Chondrocyte (in vitro differentiated cells): Measurements from ENCODE around the gene HIBADH. TPM values are rescaled to one million over a fixed set of nuclear protein-coding genes. Genes with fewer than 3 reads are reported as not detected.

Source experiments
- DNase-seq: peaks from one replicate; pipeline ENCODE4 v3.0.0; 2021; ENCODE audit warnings: mixed read lengths, low spot score
- H3K27ac Mint-ChIP-seq: one replicate; pipeline ENCODE4 v1.8.0; 2021; ENCODE audit warnings: mild to moderate bottlenecking, moderate library complexity, mixed read lengths; ENCODE audit not compliant: unreplicated experiment
- H3K27me3 Mint-ChIP-seq: 2 replicates; pipeline ENCODE4 v1.8.0; 2021; ENCODE audit warnings: low read depth, mixed read lengths
- H3K36me3 Mint-ChIP-seq: 2 replicates; pipeline ENCODE4 v1.8.0; 2021; ENCODE audit warnings: low read depth, mixed read lengths
- H3K4me1 Mint-ChIP-seq: 2 replicates; pipeline ENCODE4 v1.8.0; 2021; ENCODE audit warnings: low read depth, mild to moderate bottlenecking, mixed read lengths
- H3K4me3 Mint-ChIP-seq: one replicate; pipeline ENCODE4 v1.8.0; 2021; ENCODE audit warnings: mild to moderate bottlenecking, moderate library complexity, mixed read lengths; ENCODE audit not compliant: unreplicated experiment
- H3K9me3 Mint-ChIP-seq: 2 replicates; pipeline ENCODE4 v1.8.0; 2021; ENCODE audit warnings: low read depth, mixed read lengths
- total RNA-seq: library from RNA; stranded (reverse); gene quantifications from 3 replicates; pipeline ENCODE4 v1.2.1, GENCODE V29; 2021
- TF ChIP-seq, protein P1 (sequence below): fragments of 200-600 bp; sonication (generic); IDR thresholded peaks from 2 replicates; pipeline ENCODE4 v1.5.0; 2021; ENCODE audit warnings: antibody characterized with exemption, mild to moderate bottlenecking, moderate library complexity

Gene HIBADH
- total RNA-seq, 1 donor from 2014 or later, result 20.6 TPM

DNA sequence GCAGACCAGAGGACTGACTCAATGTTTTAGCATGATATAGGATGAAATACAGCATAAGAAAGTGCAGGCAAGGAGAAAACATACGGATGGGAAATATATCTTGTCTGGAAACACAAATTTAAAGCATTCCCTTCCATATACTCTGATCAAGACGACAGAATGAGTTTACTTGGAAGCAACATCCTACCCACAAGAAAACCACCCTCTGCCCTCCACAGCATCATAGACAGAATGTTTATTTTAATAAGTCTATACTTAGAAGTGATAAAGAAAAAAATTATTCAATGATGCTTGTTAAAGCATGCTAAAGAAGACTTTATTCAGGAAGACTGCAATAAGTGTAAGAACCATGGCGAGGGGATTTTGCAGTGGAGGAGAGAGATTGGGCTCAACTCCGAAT is 32.4 kb upstream of the HIBADH start:
- Mint-ChIP-seq H3K27ac (no peak overlapping the region), H3K36me3 (no peaks in the 10 kb centered on the region), H3K4me3 (no peak overlapping the region), H3K4me1 (no peaks in the 10 kb centered on the region), H3K9me3 (no peaks in the 10 kb centered on the region), H3K27me3 (no peaks in the 10 kb centered on the region)
- TF ChIP-seq, protein P1, sequence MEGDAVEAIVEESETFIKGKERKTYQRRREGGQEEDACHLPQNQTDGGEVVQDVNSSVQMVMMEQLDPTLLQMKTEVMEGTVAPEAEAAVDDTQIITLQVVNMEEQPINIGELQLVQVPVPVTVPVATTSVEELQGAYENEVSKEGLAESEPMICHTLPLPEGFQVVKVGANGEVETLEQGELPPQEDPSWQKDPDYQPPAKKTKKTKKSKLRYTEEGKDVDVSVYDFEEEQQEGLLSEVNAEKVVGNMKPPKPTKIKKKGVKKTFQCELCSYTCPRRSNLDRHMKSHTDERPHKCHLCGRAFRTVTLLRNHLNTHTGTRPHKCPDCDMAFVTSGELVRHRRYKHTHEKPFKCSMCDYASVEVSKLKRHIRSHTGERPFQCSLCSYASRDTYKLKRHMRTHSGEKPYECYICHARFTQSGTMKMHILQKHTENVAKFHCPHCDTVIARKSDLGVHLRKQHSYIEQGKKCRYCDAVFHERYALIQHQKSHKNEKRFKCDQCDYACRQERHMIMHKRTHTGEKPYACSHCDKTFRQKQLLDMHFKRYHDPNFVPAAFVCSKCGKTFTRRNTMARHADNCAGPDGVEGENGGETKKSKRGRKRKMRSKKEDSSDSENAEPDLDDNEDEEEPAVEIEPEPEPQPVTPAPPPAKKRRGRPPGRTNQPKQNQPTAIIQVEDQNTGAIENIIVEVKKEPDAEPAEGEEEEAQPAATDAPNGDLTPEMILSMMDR, result no peak
- DNase-seq, result no peak

DNA sequence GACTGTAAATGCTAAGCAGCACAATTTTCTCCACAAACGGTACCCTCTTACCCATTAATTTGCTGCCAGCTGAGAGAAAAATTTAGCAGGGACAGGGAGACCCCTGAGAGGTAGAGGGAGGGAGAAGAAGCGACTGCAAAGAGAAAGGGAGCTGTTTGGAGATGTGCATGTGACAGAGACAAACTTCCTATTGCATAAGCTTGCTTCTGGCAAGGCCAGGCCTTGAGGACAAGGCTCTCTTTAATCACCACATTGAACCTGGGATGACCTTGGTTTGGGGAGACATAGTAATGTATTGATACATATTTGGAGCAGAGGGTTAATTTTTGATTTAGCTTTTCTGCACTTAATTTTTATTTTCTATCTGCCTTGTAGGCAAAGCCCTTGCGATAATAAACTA is 31.1 kb upstream of the HIBADH start:
- TF ChIP-seq, protein P1, result no peak
- no peaks in the 10 kb centered on the region for H3K9me3 Mint-ChIP-seq
- H3K27me3 Mint-ChIP-seq, result no peaks in the 10 kb centered on the region
- H3K36me3 Mint-ChIP-seq, result no peaks in the 10 kb centered on the region
- no peak overlapping the region for H3K27ac Mint-ChIP-seq
- no peak overlapping the region for H3K4me3 Mint-ChIP-seq
- no peaks in the 10 kb centered on the region for H3K4me1 Mint-ChIP-seq
- no peak for DNase-seq

GRCh38 chr7:27690649-27691048 is 28.0 kb upstream of the HIBADH start:
- H3K9me3 Mint-ChIP-seq, result peaks cover 7% of the 10 kb centered on the region
- no peak overlapping the region for H3K4me3 Mint-ChIP-seq
- no peaks in the 10 kb centered on the region for H3K4me1 Mint-ChIP-seq
- TF ChIP-seq, protein P1, result no peak
- no peaks in the 10 kb centered on the region for H3K27me3 Mint-ChIP-seq
- H3K27ac Mint-ChIP-seq, result no peak overlapping the region
- DNase-seq, result no peak
- H3K36me3 Mint-ChIP-seq, result no peaks in the 10 kb centered on the region

GRCh38 chr7:27689591-27690164 is 27.0 kb upstream of the HIBADH start:
- no peak overlapping the region for H3K27ac Mint-ChIP-seq
- DNase-seq, result no peak

DNA sequence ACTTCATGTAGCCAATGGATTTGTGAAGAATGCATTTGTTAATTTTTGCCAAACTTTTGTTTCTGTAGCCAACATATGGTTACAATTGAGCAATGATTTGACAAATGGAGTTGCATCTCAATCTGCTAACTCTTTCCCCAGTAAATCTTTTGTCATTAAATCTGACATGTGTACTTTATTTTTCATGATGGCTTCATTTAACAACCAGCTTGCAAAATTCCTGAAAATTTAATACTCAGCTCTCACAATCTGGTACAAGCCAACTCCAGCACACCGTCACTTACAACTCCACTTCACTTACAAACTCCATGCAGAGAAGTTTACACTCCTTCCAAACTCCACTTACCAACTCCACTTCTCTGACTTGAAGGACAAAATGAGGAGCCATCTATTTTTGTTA is 26.5 kb upstream of the HIBADH start:
- no peak overlapping the region for H3K27ac Mint-ChIP-seq
- peaks cover 7% of the 10 kb centered on the region for H3K9me3 Mint-ChIP-seq
- H3K27me3 Mint-ChIP-seq, result no peaks in the 10 kb centered on the region
- H3K36me3 Mint-ChIP-seq, result no peaks in the 10 kb centered on the region
- DNase-seq, result no peak
- TF ChIP-seq, protein P1, result no peak
- no peak overlapping the region for H3K4me3 Mint-ChIP-seq
- no peaks in the 10 kb centered on the region for H3K4me1 Mint-ChIP-seq

More at GRCh38 chr7:27689591-27690164, 27.0 kb upstream of the HIBADH start:
- no peaks in the 10 kb centered on the region for H3K36me3 Mint-ChIP-seq
- H3K4me1 Mint-ChIP-seq, result no peaks in the 10 kb centered on the region
- TF ChIP-seq, protein P1, result peak; percentile 71
- H3K9me3 Mint-ChIP-seq, result peaks cover 7% of the 10 kb centered on the region
- no peaks in the 10 kb centered on the region for H3K27me3 Mint-ChIP-seq
- no peak overlapping the region for H3K4me3 Mint-ChIP-seq
